HepG2 (cell line): Measurements from ENCODE around the gene TLCD3A. TPM values are rescaled to one million over a fixed set of nuclear protein-coding genes. Genes with fewer than 3 reads are reported as not detected.

Experiments
- CERS6 ChIP-seq: sonication (generic); formaldehyde crosslinking; IDR thresholded peaks from 2 replicates; pipeline ENCODE4 v1.5.0; 2020; ENCODE audit warnings: missing genetic modification reagents
- FOXO1 ChIP-seq: sonication (generic); formaldehyde crosslinking; IDR thresholded peaks from 2 replicates; pipeline ENCODE4 v1.4.0; 2020; ENCODE audit warnings: missing genetic modification reagents
- HNF4G ChIP-seq, 2 experiments: sonication (generic) in 1 of 2; formaldehyde crosslinking in 1 of 2; IDR thresholded peaks; 2 replicates each; pipeline versions ENCODE4 v1.4.0 to v1.6.1; 2011 to 2020; ENCODE audit warnings: borderline replicate concordance in 2 of 2, low read depth in 2 of 2, mild to moderate bottlenecking in 2 of 2, low read length in 1 of 2, missing genetic modification reagents in 1 of 2, moderate library complexity in 1 of 2
- MED1 ChIP-seq: sonication (generic); formaldehyde crosslinking; IDR thresholded peaks from 2 replicates; pipeline ENCODE4 v1.4.0; 2020; ENCODE audit warnings: missing genetic modification reagents
- POGZ ChIP-seq: sonication (generic); formaldehyde crosslinking; IDR thresholded peaks from 2 replicates; pipeline ENCODE4 v1.4.0; 2020; ENCODE audit warnings: mild to moderate bottlenecking, missing genetic modification reagents
- RNF219 ChIP-seq: sonication (generic); formaldehyde crosslinking; IDR thresholded peaks from 2 replicates; pipeline ENCODE4 v1.5.0; 2020; ENCODE audit warnings: mild to moderate bottlenecking, missing genetic modification reagents
- TFAP4 ChIP-seq: sonication (generic); IDR thresholded peaks from 2 replicates; pipeline ENCODE4 v1.6.1; 2016; ENCODE audit warnings: low read depth, borderline replicate concordance
- ZMYM2 ChIP-seq: sonication (generic); formaldehyde crosslinking; IDR thresholded peaks from 2 replicates; pipeline ENCODE4 v1.8.0; 2022; ENCODE audit warnings: mild to moderate bottlenecking, missing genetic modification reagents
- ZNF501 ChIP-seq: sonication (generic); formaldehyde crosslinking; IDR thresholded peaks from 2 replicates; pipeline ENCODE4 v1.5.1; 2020; ENCODE audit warnings: mild to moderate bottlenecking, moderate library complexity, missing genetic modification reagents
- ZNF530 ChIP-seq: sonication (generic); formaldehyde crosslinking; IDR thresholded peaks from 2 replicates; pipeline ENCODE4 v1.5.0; 2020; ENCODE audit warnings: low read depth, mild to moderate bottlenecking, missing genetic modification reagents
- ZNF672 ChIP-seq: sonication (generic); formaldehyde crosslinking; IDR thresholded peaks from 2 replicates; pipeline ENCODE4 v1.8.1; 2022; ENCODE audit warnings: missing genetic modification reagents
- ZNF687 ChIP-seq: sonication (generic); formaldehyde crosslinking; IDR thresholded peaks from 2 replicates; pipeline ENCODE4 v1.5.1; 2020; ENCODE audit warnings: mild to moderate bottlenecking, missing genetic modification reagents, moderate library complexity
- ZSCAN12 ChIP-seq: sonication (generic); formaldehyde crosslinking; IDR thresholded peaks from 2 replicates; pipeline ENCODE4 v1.9.0; 2021; ENCODE audit warnings: mild to moderate bottlenecking, missing genetic modification reagents
- ZZZ3 ChIP-seq: sonication (generic); formaldehyde crosslinking; IDR thresholded peaks from 2 replicates; pipeline ENCODE4 v1.4.0; 2020; ENCODE audit warnings: missing genetic modification reagents, mild to moderate bottlenecking, borderline replicate concordance
- polyA plus RNA-seq, 8 experiments: library from polyadenylated mRNA; depleted of rRNA in 3 of 8; stranded (reverse) in 7 of 8; unstranded in 1 of 8; fragments of >200 nt; fragmentation: Illumina TruSeq in 4 of 8; extraction: Trizol in 4 of 8; gene quantifications; 2 replicates each; pipeline versions ENCODE4 v1.2.1 to v1.2.3, GENCODE V29; 2011 to 2016; ENCODE audit warnings: low read depth in 4 of 8, missing spikeins in 1 of 8, mixed read lengths in 1 of 8; ENCODE audit not compliant: insufficient read depth in 1 of 8
- total RNA-seq, 5 experiments: library from RNA; depleted of rRNA; stranded (reverse); fragments of >200 nt; fragmentation: Illumina TruSeq; extraction: Trizol; gene quantifications; 2 replicates each; pipeline ENCODE4 v1.2.3, GENCODE V29; 2016; ENCODE audit warnings: low read depth in 1 of 5
- TF ChIP-seq, protein P1 (sequence below): sonication (generic); formaldehyde crosslinking; IDR thresholded peaks from 2 replicates; pipeline ENCODE4 v1.4.0; 2020; ENCODE audit warnings: missing genetic modification reagents
- TF ChIP-seq, protein P2 (sequence below): sonication (generic); formaldehyde crosslinking; IDR thresholded peaks from 2 replicates; pipeline ENCODE4 v1.4.0; 2020; ENCODE audit warnings: missing genetic modification reagents

TLCD3A gene
- total and polyA plus RNA-seq, 2 of the 13 experiments (the other 11 are each of a cell fraction or from before 2014, with no cell fraction given), result 25.2 to 46.6 TPM

DNA sequence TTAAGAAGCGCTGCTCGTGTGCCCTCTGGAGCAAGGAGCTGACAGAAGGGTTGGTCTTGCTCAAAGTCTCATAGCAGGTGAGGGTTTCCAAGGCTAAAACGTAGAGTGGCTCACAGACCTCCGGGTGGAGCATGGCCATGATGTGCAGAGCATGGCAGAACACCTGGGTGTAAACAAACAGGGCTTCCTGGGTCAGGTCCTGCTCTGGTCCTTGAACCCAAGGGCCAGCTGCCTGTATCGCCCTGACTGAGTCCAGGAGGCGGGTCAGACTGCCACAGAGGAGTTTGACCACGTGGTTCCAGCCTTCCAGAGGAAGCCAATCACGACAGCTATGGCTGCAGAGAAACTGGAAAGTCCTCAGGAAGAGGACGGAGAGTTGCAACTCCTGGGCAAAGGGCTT is 12.5 kb downstream of the TLCD3A start (continued):
- TF ChIP-seq ZNF687 (CRISPR knock-in tag) (peak; percentile 80), POGZ (no peak), ZSCAN12 (CRISPR knock-in tag) (no peak), ZNF530 (CRISPR knock-in tag) (no peak), ZZZ3 (CRISPR knock-in tag) (no peak), MED1 (CRISPR knock-in tag) (peak; percentile 73), FOXO1 (CRISPR knock-in tag) (peak; percentile 38; the same call in 1 of the 2 replicates), ZMYM2 (0 out of 2 replicates have a peak, but pooled peaks have one; percentile 25), HNF4G (IDR thresholded peaks at IDR 0.05; ENCODE audit: borderline replicate concordance, low read depth, low read length) (no peak), HNF4G (CRISPR knock-in tag; IDR thresholded peaks at IDR 0.05; ENCODE audit: borderline replicate concordance, low read depth) (0 out of 2 replicates have a peak, but pooled peaks have one; percentile 46), TFAP4 (peak; percentile 45; the same call in 1 of the 2 replicates), ZNF672 (CRISPR knock-in tag) (no peak), ZNF501 (CRISPR knock-in tag) (peak; percentile 26; the same call in 1 of the 2 replicates), CERS6 (CRISPR knock-in tag) (no peak), RNF219 (CRISPR knock-in tag) (no peak)
- TF ChIP-seq, protein P1, sequence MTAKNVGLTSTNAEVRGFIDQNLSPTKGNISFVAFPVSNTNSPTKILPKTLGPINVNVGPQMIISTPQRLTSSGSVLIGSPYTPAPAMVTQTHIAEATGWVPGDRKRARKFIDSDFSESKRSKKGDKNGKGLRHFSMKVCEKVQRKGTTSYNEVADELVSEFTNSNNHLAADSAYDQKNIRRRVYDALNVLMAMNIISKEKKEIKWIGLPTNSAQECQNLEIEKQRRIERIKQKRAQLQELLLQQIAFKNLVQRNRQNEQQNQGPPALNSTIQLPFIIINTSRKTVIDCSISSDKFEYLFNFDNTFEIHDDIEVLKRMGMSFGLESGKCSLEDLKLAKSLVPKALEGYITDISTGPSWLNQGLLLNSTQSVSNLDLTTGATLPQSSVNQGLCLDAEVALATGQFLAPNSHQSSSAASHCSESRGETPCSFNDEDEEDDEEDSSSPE (CRISPR knock-in tag), result 0 out of 2 replicates have a peak, but pooled peaks have one; percentile 21
- TF ChIP-seq, protein P2, sequence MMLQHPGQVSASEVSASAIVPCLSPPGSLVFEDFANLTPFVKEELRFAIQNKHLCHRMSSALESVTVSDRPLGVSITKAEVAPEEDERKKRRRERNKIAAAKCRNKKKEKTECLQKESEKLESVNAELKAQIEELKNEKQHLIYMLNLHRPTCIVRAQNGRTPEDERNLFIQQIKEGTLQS (CRISPR knock-in tag), result no peak
